Measurements from ENCODE around the gene PTPN20.
A peak's percentile ranks its signal among the peaks of the same experiment; 100 is the strongest.
"Not testable (repeated sequence)": the region's sequence is repeated elsewhere in the genome, so short reads cannot be mapped to it uniquely, and the experiment has no call there.

Gene PTPN20

DNA sequence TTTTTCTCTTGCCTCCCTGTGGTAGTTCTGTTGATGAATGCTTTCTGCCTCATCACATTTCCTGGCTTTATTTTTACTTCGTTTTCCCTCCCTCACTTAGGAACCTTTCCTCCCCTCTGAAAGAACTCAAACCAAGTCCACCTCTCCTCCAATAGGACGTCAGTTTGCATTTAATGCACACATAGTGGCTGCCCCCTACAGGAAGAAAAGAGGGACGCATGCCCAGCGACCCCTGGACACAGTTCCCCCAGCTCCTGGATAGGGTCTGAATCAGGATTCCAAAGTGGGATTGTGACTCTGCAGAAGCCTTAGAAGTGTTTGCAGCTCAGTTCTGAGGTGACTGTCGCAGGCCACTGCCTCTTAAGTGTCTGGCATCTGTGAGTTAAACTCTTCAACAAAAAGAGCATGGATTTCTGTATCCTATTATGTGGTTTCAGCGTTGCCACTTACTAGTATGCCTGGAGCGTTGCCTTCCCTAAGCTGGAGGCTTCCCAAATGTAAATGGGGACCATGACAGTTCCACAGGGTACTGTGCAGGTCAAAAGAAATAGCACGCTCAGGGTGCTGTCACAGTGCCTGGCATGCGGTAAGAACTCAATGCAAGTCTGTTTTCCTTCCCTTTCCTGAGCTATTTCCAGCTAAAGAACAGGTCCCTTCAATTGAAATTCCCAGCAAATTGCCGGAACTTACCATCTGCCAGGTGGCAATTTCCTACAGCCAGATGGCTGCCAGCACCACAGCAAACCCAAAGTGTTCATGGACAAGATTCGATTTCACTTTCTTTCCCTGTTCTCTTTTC lies 20.2 kb upstream of the PTPN20 start:
- H3K9ac ChIP-seq (ENCODE audit: low read depth, low read length); H4K20me1 ChIP-seq (ENCODE audit: insufficient read depth, low read length); H3K36me3 ChIP-seq (ENCODE audit: insufficient read depth, low read length); H3K4me3 ChIP-seq (ENCODE audit: low read depth in 1 of 2, low read length in 2 of 2); H3K27me3 ChIP-seq (ENCODE audit: insufficient read depth, low read length, poor library complexity); H2AFZ ChIP-seq (ENCODE audit: low read depth, low read length); H3K9me3 ChIP-seq (ENCODE audit: insufficient read depth, low read length, severe bottlenecking); H3K4me2 ChIP-seq (ENCODE audit: insufficient read depth, low read length); H3K79me2 ChIP-seq (ENCODE audit: insufficient read depth, low read length); H3K27ac ChIP-seq (ENCODE audit: low read length); H3K4me1 ChIP-seq (ENCODE audit: insufficient read depth, low read length): not testable (repeated sequence)
- peak; percentile 32 for DNase-seq
- peak; percentile 70 for ATAC-seq (ENCODE audit: insufficient read depth, low read depth)
- TF ChIP-seq, protein P1, sequence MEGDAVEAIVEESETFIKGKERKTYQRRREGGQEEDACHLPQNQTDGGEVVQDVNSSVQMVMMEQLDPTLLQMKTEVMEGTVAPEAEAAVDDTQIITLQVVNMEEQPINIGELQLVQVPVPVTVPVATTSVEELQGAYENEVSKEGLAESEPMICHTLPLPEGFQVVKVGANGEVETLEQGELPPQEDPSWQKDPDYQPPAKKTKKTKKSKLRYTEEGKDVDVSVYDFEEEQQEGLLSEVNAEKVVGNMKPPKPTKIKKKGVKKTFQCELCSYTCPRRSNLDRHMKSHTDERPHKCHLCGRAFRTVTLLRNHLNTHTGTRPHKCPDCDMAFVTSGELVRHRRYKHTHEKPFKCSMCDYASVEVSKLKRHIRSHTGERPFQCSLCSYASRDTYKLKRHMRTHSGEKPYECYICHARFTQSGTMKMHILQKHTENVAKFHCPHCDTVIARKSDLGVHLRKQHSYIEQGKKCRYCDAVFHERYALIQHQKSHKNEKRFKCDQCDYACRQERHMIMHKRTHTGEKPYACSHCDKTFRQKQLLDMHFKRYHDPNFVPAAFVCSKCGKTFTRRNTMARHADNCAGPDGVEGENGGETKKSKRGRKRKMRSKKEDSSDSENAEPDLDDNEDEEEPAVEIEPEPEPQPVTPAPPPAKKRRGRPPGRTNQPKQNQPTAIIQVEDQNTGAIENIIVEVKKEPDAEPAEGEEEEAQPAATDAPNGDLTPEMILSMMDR (IDR thresholded peaks at IDR 0.05; ENCODE audit: borderline replicate concordance, extremely low read depth, low read length, poor library complexity, severe bottlenecking), result peak; percentile 28

DNA sequence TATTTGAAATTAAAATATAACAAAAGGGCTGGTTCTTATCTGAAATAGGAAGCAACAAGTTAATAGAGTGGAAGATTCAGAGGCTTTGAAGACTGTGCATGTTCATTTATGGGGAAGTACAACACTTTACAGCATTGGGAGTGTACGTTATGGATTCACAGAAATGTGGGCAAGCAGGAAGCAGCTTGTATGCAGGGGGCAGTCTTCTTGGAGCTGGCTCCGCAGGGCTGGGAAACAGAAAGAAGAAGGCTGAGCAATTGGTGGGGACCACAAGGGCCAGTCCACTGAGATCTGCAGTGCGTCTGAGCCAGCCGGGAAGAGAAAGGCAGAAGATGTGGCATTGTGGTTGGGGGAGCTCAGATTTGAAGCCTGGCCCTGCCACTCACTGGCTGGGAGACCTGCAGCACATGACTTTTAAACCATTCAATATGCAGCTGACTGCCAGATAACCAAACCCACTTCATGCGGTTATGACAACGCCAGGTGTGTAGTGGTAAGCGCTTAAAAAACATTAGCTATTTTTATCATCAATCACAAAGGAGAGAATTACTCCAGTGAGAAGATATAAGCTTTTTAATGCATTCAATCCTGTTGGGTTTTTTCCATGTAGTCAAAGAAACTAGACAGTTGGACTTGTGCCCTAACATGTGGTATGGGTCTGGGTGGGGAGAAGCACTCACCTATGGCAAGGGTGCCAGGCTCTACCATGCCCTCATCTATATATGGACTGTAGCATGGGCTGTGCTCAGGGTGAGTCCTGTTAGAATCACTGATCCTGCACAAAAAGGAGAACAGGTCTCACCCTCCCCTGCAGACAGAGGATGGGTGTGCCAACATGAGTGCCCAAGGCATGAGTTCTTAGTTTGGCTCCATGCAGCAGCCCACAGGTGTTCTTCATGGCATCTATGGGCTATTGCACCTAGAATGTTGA lies 14.2 kb upstream of the PTPN20 start:
- not testable (repeated sequence) for H3K79me2 ChIP-seq (ENCODE audit: insufficient read depth, low read length); H4K20me1 ChIP-seq (ENCODE audit: insufficient read depth, low read length); H3K4me2 ChIP-seq (ENCODE audit: insufficient read depth, low read length); H3K27me3 ChIP-seq (ENCODE audit: insufficient read depth, low read length, poor library complexity); H3K4me1 ChIP-seq (ENCODE audit: insufficient read depth, low read length); H2AFZ ChIP-seq (ENCODE audit: low read depth, low read length); H3K4me3 ChIP-seq (ENCODE audit: low read depth in 1 of 2, low read length in 2 of 2); H3K9ac ChIP-seq (ENCODE audit: low read depth, low read length); H3K27ac ChIP-seq (ENCODE audit: low read length); H3K36me3 ChIP-seq (ENCODE audit: insufficient read depth, low read length); H3K9me3 ChIP-seq (ENCODE audit: insufficient read depth, low read length, severe bottlenecking)
- DNase-seq, result peak; percentile 60
- peak; percentile 94 for ATAC-seq (ENCODE audit: insufficient read depth, low read depth)

DNA sequence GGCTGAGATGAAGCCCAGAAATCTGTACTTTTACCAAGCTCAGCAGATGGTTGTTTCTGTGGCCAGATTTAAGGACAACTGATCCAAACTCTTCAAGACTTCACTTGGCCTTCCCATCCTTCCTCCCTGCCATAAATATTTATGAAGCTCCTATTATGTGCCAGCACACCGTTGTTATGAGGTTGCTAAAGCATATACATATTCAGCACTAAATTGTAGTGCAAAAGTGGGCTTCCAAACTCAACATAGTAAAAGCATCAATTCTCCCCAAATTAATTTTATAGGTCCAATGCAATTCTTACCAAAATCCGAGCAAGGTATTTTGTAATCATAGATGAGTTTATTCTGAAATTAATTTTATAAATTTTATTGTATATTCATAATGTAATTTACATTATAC lies 10.0 kb upstream of the PTPN20 start:
- H3K36me3 ChIP-seq (ENCODE audit: insufficient read depth, low read length); H3K9ac ChIP-seq (ENCODE audit: low read depth, low read length); H3K4me2 ChIP-seq (ENCODE audit: insufficient read depth, low read length); H2AFZ ChIP-seq (ENCODE audit: low read depth, low read length); H4K20me1 ChIP-seq (ENCODE audit: insufficient read depth, low read length); H3K4me3 ChIP-seq (ENCODE audit: low read depth in 1 of 2, low read length in 2 of 2); H3K27me3 ChIP-seq (ENCODE audit: insufficient read depth, low read length, poor library complexity); ATAC-seq (ENCODE audit: insufficient read depth, low read depth); H3K4me1 ChIP-seq (ENCODE audit: insufficient read depth, low read length); H3K27ac ChIP-seq (ENCODE audit: low read length); H3K9me3 ChIP-seq (ENCODE audit: insufficient read depth, low read length, severe bottlenecking); DNase-seq; H3K79me2 ChIP-seq (ENCODE audit: insufficient read depth, low read length): not testable (repeated sequence)

DNA sequence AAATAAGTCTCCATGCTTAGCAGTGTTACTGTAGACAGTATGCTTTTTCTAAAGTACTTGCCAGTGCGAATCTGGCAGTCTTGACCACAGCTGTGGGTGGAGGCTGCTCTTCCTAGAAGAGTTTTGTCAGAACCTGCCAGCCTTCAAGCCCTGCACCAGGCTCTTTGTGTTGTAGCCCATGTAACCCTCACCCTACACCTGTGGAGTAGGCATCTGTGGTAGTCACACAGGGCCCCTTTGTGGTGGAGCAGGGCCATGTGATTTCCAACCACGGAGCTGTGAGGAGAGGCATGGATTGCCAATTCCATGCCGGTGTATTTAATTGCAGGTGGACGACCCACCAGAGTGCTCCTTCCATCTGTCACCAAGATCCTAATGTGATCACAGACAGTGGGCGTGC lies 7.4 kb upstream of the PTPN20 start:
- H3K9ac ChIP-seq (ENCODE audit: low read depth, low read length); H4K20me1 ChIP-seq (ENCODE audit: insufficient read depth, low read length); H3K27ac ChIP-seq (ENCODE audit: low read length); H3K4me1 ChIP-seq (ENCODE audit: insufficient read depth, low read length); H3K4me2 ChIP-seq (ENCODE audit: insufficient read depth, low read length); H2AFZ ChIP-seq (ENCODE audit: low read depth, low read length); H3K36me3 ChIP-seq (ENCODE audit: insufficient read depth, low read length); H3K9me3 ChIP-seq (ENCODE audit: insufficient read depth, low read length, severe bottlenecking); DNase-seq; H3K27me3 ChIP-seq (ENCODE audit: insufficient read depth, low read length, poor library complexity); H3K4me3 ChIP-seq (ENCODE audit: low read depth in 1 of 2, low read length in 2 of 2); H3K79me2 ChIP-seq (ENCODE audit: insufficient read depth, low read length): not testable (repeated sequence)
- ATAC-seq (ENCODE audit: insufficient read depth, low read depth), result peak; percentile 94

DNA sequence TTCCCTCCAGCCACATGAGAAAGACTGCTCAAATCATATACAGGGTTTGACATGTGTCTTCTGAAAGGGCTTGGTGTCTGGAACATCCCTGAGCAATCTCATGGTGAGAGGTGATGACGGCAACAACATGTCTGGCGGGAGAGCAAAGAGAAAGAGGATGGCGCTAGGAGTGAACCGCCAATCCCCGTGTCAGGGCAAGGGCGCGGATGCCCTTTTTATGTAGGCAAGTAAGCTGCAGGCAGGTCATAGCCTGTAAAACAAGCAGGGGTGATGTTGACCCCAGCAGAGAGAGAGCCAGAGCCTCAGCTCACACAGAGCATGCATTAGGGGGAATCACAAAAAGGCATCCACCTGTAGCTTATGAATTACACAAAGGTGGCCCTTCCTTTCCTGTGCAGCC lies 4.9 kb upstream of the PTPN20 start:
- H3K36me3 ChIP-seq (ENCODE audit: insufficient read depth, low read length); H3K4me2 ChIP-seq (ENCODE audit: insufficient read depth, low read length); ATAC-seq (ENCODE audit: insufficient read depth, low read depth); H3K4me3 ChIP-seq (ENCODE audit: low read depth in 1 of 2, low read length in 2 of 2); H3K27ac ChIP-seq (ENCODE audit: low read length); H3K27me3 ChIP-seq (ENCODE audit: insufficient read depth, low read length, poor library complexity); H3K4me1 ChIP-seq (ENCODE audit: insufficient read depth, low read length); H3K9me3 ChIP-seq (ENCODE audit: insufficient read depth, low read length, severe bottlenecking); H2AFZ ChIP-seq (ENCODE audit: low read depth, low read length); H3K9ac ChIP-seq (ENCODE audit: low read depth, low read length); H3K79me2 ChIP-seq (ENCODE audit: insufficient read depth, low read length); DNase-seq; H4K20me1 ChIP-seq (ENCODE audit: insufficient read depth, low read length): not testable (repeated sequence)

DNA sequence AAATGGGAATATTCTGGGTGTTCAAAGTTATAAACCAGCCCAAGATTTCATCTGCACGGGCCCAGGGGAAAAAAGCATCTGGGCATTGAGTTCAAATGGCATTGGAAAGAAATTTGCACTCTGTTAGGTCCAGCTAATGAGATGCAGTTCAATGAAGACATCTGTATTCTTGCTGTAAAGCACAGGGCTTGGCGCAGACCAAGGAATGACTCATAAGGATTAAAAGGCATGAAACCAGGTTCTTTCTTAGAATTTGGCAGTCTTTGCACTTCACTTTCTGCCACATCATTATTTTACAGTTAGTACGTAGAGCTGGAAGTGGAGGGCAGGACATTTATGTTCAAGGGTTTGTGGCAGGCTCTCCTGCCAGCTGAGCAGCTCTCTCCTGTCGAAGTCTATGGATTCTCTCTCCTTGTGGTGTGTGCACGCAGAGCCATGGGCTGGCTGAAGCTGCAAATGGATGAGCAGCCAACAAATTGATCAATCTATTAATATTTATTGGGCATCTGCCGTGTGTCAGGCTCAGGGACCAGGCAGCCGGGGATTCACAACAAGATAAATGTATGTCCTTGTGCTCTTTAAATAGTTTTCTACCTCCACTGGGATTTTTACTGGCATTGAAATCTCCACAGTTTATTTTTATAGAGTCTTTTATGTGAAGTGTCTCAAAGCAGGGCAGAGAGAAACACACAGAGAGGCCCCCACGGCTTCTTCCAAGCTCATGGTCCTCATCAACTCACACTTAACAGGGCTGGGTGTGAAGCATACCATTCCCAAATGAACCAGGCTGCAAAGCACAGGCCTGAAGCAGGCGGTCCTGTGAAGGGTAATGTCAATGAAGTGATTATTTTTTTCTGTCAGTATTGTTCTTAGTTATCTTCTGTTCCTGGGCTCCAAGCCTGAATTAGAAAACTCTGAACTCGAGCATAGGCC lies 3.8 kb upstream of the PTPN20 start:
- not testable (repeated sequence) for H4K20me1 ChIP-seq (ENCODE audit: insufficient read depth, low read length); DNase-seq; H3K4me3 ChIP-seq (ENCODE audit: low read depth in 1 of 2, low read length in 2 of 2); H3K9ac ChIP-seq (ENCODE audit: low read depth, low read length); H3K9me3 ChIP-seq (ENCODE audit: insufficient read depth, low read length, severe bottlenecking); H3K36me3 ChIP-seq (ENCODE audit: insufficient read depth, low read length); H3K27ac ChIP-seq (ENCODE audit: low read length); H2AFZ ChIP-seq (ENCODE audit: low read depth, low read length); H3K4me2 ChIP-seq (ENCODE audit: insufficient read depth, low read length); H3K4me1 ChIP-seq (ENCODE audit: insufficient read depth, low read length); H3K79me2 ChIP-seq (ENCODE audit: insufficient read depth, low read length); H3K27me3 ChIP-seq (ENCODE audit: insufficient read depth, low read length, poor library complexity)
- ATAC-seq (ENCODE audit: insufficient read depth, low read depth), result peak; percentile 58

DNA sequence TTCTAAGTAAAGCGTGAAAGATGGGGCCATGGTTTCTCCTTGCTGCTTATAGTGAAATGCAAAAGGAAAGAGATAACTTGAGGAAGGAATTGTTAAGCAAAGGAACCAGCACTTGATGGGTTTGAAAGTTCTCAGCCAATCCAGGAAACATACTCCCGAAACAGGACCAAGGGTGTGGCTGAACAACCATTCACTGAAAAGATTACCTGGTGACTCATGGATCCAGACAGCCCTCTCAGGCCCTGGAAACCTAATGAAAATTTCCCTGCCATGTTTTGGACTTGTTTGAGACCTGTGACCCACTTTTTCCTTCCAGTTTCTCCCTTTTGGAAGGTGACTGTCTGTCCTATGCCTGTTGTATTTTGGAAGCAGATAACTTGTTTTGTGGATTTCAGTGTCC lies 11.3 kb downstream of the PTPN20 start:
- H3K9me3 ChIP-seq (ENCODE audit: insufficient read depth, low read length, severe bottlenecking); H3K27ac ChIP-seq (ENCODE audit: low read length); H2AFZ ChIP-seq (ENCODE audit: low read depth, low read length); H3K27me3 ChIP-seq (ENCODE audit: insufficient read depth, low read length, poor library complexity); DNase-seq; H3K79me2 ChIP-seq (ENCODE audit: insufficient read depth, low read length); H3K4me1 ChIP-seq (ENCODE audit: insufficient read depth, low read length); H3K36me3 ChIP-seq (ENCODE audit: insufficient read depth, low read length); ATAC-seq (ENCODE audit: insufficient read depth, low read depth); H3K4me2 ChIP-seq (ENCODE audit: insufficient read depth, low read length); H3K4me3 ChIP-seq (ENCODE audit: low read depth in 1 of 2, low read length in 2 of 2); H4K20me1 ChIP-seq (ENCODE audit: insufficient read depth, low read length); H3K9ac ChIP-seq (ENCODE audit: low read depth, low read length): not testable (repeated sequence)
